GM19324 (cell line): Measurements from ENCODE around the gene ZNF385C.
A peak's percentile ranks its signal among the peaks of the same experiment; 100 is the strongest.

Experiments
- ATAC-seq: cut with Tn5 transposase; IDR thresholded peaks from one replicate; pipeline ENCODE4 v1.9.1; 2021; ENCODE audit warnings: mild to moderate bottlenecking, moderate library complexity; ENCODE audit not compliant: unreplicated experiment, low FRiP score

ZNF385C gene

GRCh38 chr17:42125565-42125964, 27.3 kb upstream of the ZNF385C start:
- ATAC-seq, result no peak

DNA sequence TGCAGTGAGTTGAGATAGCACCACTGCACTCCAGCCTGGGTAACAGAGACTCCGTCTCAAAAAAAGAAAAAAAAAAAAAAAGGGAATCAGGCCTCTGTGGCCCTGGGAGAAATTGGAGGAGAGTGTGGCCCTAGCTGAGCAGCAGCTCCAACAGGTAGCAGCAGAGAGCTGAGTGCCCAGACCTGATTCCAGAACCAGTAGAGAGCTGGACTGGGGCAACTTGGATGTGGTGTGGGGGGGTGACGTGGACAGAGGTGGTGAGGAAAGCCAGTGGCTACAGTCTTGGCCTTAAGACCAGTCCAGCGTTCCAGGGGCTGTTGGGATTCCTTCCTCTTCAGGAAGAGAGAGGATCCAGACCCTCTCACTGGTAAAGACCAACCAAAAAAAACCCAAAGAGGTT, 26.0 kb upstream of the ZNF385C start:
- ATAC-seq, result no peak

DNA sequence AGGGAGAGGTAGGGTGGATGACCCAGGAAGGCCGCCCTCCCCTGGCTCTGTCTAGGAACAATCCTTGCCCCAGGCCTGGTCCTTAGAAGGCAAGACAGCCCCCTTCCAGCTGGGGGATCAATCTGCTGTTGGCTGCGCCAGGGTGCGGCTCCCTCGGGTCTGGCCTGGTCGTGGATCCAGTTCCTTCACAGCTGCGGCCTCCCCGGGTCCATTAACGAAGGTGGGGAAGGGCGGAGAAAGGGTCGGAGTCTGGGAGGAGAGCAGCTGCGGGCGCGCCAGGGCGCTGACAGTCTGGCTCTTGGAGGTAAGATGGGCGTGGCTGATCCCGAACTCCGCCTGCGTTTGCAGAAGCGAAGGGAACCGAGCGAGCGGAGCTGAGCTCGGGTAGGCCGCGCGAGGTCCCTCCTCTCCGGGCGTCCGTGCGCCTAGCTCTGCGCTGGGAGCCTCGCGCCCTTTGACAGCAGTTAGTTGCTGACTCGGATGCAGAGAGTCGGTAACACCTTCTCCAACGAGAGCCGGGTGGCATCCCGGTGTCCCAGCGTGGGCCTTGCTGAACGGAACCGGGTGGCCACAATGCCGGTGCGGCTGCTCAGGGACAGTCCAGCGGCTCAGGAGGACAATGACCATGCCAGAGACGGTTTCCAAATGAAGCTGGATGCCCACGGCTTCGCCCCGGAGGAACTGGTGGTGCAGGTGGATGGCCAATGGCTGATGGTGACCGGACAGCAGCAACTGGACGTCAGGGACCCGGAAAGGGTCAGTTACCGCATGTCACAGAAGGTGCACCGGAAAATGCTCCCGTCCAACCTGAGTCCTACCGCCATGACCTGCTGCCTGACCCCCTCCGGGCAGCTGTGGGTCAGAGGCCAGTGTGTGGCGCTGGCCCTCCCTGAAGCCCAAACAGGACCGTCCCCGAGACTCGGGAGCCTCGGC, 24.4 kb upstream of the ZNF385C start, which contains the start of gene HSPB9:
Gene HSPB9 (plus strand): TSS at position 434 of the 933 bp plus-strand sequence. CDS start 47 bp downstream, at position 481.
- no peak for ATAC-seq

DNA sequence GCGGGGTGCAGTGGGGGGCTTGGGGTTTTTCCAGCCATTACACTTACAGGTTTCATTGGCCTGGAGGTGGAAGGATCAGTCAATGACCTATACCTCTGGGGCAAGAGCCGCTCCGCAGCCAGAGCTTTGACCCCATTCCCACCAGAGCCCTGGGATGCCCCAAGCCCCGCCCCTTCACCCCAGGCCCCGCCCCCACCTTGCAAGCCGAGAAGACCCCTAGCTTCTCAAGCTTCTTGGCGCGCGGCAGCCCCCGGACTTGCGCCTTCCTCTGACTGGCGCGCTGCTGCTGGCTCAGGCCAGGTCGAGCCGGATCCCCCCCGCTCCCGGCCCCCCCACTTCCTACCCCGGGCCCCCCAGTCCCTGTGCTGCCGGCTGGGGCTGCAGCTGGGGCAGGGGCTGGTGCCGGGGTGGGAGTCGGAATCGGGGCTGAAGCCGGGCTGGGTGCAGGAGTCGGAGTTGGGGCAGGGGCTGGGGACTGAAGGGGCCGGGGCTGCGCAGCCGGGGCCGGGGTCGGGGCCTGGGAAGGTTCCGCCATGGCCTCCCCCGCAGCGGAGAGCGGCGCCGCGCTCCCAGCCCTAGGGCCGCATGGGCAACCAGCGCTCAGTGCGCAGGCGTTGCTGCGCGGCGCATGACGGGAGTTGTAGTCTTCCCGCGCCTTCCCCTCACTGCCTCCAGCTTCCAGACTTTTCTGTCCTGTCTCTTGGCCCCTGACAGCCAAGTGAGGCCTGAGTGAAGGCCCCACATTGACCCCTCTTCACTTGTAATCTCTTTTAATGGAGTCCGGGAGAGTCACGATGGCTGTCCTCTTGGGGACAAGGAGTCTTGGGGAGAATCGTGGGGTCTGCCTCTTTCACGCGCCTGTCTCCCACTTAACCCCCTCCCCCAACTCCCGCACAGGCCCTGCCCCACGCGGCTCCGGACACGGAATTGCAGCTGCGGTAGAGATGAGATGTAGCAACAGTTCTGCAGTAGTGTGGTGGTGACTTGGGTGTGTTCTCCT, 22.8 kb upstream of the ZNF385C start, which contains the start of gene KAT2A:
Gene KAT2A (minus strand): TSS at position 598 of the 1,000 bp plus-strand sequence. CDS start 63 bp downstream, at position 535.
- no peak for ATAC-seq

GRCh38 chr17:42120161-42120769, 22.0 kb upstream of the ZNF385C start:
- no peak for ATAC-seq

DNA sequence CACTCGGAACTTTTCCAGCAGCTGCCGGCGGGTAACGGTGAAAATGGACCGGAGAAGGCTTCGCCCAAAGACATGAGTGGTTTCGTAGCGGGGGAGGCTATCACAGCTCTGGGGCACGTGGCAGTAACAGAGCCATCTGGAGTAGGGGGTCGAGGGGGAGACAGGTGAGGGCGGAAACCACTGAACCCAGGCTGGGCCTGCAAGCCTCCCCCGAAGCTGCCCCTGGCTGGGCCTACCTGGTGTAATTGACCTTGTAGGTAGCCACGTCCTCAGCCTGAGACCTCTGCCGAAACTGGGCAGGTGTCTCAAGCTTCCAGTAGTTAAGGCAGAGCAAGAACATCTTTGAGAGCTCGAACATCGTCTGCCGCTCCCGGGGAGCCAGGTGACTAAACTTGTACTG, 21.0 kb upstream of the ZNF385C start:
- ATAC-seq, result no peak

DNA sequence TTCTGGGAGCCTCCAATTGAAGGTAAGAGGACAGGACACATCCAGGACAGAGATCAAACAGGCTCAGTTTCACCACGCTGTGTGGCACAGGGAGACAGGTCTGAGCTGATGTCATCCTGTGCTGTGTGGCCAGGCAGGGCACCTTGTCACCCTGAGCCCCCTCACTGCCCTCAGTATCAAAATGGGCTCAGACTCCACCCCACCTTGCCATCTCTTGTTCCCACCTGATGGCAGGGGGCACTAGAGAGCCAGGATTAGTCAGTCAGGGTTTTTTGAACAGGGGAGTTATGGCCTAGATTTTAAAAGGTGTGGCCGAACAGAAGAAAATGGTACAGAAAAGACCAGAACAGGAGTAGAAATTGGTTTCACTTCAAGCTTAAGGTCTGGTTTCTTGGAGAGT, 20.3 kb upstream of the ZNF385C start:
- ATAC-seq, result no peak

DNA sequence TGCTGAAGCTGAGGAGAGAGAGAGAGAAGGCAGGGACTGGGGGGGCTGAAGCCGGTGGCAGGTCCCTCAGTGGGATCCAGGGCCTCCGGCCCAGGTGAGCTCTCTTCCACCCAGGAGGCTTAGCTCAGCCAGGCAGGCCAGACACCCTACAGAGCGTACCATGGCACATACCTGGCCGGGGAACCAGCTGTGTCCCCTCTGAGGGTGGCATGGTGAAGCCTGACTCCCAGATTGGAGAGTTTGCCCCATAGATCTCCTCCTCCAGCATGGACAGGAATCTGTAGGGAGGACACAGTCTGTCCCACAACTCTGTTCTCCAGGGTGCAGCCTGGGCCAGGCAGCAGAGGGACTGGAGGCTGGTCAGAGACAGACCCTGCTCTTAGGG, 19.8 kb upstream of the ZNF385C start:
- no peak for ATAC-seq

GRCh38 chr17:42117397-42118125, 19.3 kb upstream of the ZNF385C start:
- no peak for ATAC-seq

DNA sequence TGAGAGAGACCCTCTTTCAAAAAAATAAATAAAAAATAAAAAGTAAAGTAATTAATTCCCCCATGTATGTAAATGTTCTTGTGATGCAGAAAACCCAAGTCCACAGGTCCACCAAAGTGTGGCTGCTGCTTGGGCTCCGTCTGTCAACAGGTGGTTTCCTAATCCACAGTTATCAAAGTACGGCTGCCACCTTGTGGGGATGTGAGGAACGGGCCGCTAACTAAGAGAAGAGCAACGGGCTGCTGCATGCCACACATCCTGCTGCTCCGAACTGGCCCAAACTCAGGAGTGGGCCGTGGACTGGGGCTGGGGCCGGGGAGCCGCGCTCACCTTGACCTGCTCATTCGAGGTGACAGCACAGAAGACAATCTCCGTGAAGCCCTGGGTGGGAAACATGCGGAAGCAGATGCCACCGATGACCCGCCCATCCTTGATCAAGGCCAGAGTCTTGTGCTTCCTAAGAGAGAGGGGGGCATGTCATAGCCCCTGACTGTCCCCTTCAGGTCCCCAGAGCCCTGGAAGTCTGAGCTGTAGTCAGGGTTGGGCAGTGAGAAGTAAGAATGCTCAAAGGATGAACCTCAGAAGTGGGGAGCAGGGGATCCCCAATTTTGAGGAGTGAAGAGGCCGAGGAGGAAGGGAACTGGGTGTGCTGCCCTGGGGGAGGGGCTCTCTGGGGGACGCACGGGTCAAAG, 18.6 kb upstream of the ZNF385C start:
- no peak for ATAC-seq

- no peak for ATAC-seq
Observed at GRCh38 chr17:42114118-42114517, 15.8 kb upstream of the ZNF385C start.

GRCh38 chr17:42113293-42114069, 15.2 kb upstream of the ZNF385C start:
- ATAC-seq, result no peak

DNA sequence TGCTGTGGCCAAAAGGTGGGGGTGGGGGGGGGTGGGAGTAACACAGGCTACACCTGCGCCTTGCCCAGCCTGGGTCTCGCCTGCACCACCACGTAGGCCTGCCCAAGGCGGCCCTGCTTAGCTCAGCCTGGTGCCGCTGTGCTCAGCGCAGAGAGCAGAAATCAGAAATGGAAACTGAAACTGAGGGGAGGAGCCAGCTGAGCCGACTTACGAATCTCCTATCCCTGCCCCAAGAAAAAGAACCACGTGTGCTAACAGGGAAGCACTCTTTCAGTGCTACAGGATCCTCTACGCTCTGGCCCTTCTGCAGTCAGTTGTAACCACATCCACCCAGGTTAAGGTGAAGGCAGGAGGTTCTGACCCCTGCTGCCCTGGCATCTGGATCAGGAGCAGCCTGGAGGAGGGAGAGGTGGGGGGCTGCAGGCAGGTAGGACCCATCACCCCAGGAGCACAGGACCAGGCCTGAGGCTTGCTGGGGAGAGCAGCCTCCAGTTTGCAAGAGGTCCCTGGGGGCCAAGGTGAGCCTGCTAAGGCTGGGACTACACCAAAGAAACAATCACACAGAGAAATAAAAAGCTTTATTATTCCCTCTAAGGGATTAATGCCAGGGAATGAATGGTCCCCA, 14.4 kb upstream of the ZNF385C start, which contains the start of gene DHX58:
Gene DHX58 (minus strand): TSS at position 163 of the 625 bp plus-strand sequence. CDS start 822 bp downstream, outside the sequence.
- peak; percentile 42 for ATAC-seq

DNA sequence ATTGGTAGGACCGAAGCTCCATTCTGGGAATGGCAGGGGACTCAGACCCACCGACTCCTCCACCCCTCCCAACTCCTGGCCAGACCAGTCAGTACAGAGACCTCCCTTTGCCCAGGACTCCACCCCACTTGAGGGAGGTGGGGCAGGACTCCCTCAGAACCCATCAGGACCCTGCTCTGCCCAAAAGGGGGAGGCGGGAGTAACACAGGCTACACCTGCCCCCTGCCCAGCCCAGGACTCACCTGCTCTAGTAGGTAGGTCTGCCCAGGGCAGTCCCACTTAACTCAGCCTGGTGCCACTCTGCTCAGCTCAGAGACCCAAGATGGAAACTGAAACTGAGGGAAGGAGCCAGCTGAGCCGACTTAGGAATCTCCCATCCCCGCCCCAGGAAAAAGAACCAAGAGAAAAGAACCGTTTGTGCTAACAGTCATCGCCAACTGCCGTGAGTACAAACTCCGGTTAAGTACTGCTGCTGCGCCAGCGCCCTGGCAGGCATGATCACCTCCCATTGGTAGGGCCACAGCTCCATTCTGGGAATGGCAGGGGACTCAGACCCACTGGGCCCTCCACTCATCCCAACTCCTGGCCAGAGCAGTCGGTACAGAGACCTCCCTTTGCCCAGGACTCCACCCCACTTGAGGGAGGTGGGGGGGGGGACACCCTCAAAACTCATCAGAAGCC, 13.7 kb upstream of the ZNF385C start:
- peak; percentile 13 for ATAC-seq

- ATAC-seq, result no peak
Observed at GRCh38 chr17:42111265-42111636, 13.0 kb upstream of the ZNF385C start.

GRCh38 chr17:42110301-42111264, 12.3 kb upstream of the ZNF385C start:
- ATAC-seq, result no peak
